Parathyroid adenoma (tissue), 2 donors: ENCODE results near the gene COL2A1.

Source experiments
- H2AFZ ChIP-seq: fragments of 300-600 bp; sonication (generic); one replicate; pipeline ENCODE4 v1.7.0; 2017; ENCODE audit warnings: antibody characterized with exemption, mild to moderate bottlenecking
- H3K27ac ChIP-seq: fragments of 300-600 bp; sonication (generic); one replicate; pipeline ENCODE4 v1.7.0; 2017
- H3K27me3 ChIP-seq: fragments of 300-600 bp; sonication (generic); one replicate; pipeline ENCODE4 v1.7.0; 2017; ENCODE audit warnings: low read length; ENCODE audit not compliant: control insufficient read depth, insufficient read depth
- H3K36me3 ChIP-seq: fragments of 300-600 bp; sonication (generic); one replicate; pipeline ENCODE4 v1.7.0; 2017; ENCODE audit warnings: low read length; ENCODE audit not compliant: control insufficient read depth, insufficient read depth
- H3K4me1 ChIP-seq: fragments of 300-600 bp; sonication (generic); one replicate; pipeline ENCODE4 v1.7.0; 2017; ENCODE audit warnings: control low read depth
- H3K4me2 ChIP-seq: fragments of 300-600 bp; sonication (generic); one replicate; pipeline ENCODE4 v1.7.0; 2017; ENCODE audit warnings: low read length
- H3K4me3 ChIP-seq: fragments of 300-600 bp; sonication (generic); one replicate; pipeline ENCODE4 v1.7.0; 2017; ENCODE audit warnings: low read depth, low read length
- H3K79me2 ChIP-seq: fragments of 300-600 bp; sonication (generic); one replicate; pipeline ENCODE4 v1.7.0; 2017; ENCODE audit warnings: control low read depth
- H3K9ac ChIP-seq: fragments of 300-600 bp; sonication (generic); one replicate; pipeline ENCODE4 v1.7.0; 2017; ENCODE audit warnings: mild to moderate bottlenecking
- H3K9me3 ChIP-seq: fragments of 300-600 bp; sonication (generic); one replicate; pipeline ENCODE4 v1.7.0; 2017; ENCODE audit warnings: low read length; ENCODE audit not compliant: control insufficient read depth
- TF ChIP-seq, protein P1 (sequence below): fragments of 300-600 bp; sonication (generic); IDR thresholded peaks from one replicate; pipeline ENCODE4 v1.7.0; 2017; ENCODE audit warnings: antibody characterized with exemption, mild to moderate bottlenecking
- donor health status: primary hyperparathyroidism.

Gene COL2A1

DNA sequence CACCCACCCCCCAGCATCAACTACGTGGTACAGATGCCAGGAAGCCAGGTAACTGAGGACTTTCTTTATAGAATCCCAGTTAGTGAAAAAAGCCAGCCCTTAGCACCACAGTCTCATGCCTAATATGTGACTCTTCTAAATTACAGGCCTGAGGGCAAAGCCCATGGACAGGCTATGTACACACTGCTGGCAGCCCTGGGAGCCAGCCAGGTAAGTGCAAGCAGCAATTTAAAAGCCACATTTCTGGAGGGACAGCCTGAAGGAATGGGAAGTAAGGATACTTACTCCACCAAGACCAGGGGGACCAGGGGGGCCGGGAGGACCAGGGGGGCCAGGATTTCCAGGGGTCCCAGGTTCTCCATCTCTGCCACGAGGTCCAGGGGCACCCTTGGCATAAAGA lies 7.0 kb downstream of the COL2A1 start:
- H3K27me3 ChIP-seq = no peaks in the 10 kb centered on the region
- TF ChIP-seq, protein P1, sequence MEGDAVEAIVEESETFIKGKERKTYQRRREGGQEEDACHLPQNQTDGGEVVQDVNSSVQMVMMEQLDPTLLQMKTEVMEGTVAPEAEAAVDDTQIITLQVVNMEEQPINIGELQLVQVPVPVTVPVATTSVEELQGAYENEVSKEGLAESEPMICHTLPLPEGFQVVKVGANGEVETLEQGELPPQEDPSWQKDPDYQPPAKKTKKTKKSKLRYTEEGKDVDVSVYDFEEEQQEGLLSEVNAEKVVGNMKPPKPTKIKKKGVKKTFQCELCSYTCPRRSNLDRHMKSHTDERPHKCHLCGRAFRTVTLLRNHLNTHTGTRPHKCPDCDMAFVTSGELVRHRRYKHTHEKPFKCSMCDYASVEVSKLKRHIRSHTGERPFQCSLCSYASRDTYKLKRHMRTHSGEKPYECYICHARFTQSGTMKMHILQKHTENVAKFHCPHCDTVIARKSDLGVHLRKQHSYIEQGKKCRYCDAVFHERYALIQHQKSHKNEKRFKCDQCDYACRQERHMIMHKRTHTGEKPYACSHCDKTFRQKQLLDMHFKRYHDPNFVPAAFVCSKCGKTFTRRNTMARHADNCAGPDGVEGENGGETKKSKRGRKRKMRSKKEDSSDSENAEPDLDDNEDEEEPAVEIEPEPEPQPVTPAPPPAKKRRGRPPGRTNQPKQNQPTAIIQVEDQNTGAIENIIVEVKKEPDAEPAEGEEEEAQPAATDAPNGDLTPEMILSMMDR = no peak
- no peaks in the 10 kb centered on the region for H3K36me3 ChIP-seq
- H3K79me2 ChIP-seq = no peaks in the 10 kb centered on the region
- H3K4me3 ChIP-seq = no peak overlapping the region
- no peak overlapping the region for H3K4me2 ChIP-seq
- no peak overlapping the region for H2AFZ ChIP-seq
- no peak overlapping the region for H3K27ac ChIP-seq
- peaks cover 9% of the 10 kb centered on the region for H3K4me1 ChIP-seq
- no peaks in the 10 kb centered on the region for H3K9me3 ChIP-seq
- H3K9ac ChIP-seq = no peak overlapping the region

DNA sequence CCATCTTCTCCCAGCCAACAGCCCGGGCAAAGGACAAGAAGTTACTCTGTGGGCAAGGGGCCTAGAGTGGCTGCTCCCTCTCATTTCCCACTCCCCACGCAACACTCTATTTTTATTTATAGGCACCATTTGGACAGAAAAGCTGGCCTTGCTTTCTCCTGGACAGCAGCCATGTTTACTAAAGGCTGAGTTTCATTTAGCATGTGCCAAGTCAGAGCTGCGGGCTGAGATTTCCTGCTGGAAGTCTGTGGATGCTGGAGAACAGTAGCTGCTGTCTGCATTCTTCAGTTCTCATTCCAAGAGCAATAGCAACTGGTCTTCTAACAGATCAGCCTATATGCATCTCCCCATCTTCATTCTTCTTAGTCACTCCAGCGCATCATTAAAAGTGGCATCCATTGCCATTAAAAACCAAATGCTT lies 8.3 kb downstream of the COL2A1 start:
- H3K4me1 ChIP-seq = peaks cover 7% of the 10 kb centered on the region
- H3K9me3 ChIP-seq = no peaks in the 10 kb centered on the region
- H3K4me2 ChIP-seq = no peak overlapping the region
- no peaks in the 10 kb centered on the region for H3K27me3 ChIP-seq
- no peak overlapping the region for H2AFZ ChIP-seq
- no peak overlapping the region for H3K4me3 ChIP-seq
- H3K36me3 ChIP-seq = no peaks in the 10 kb centered on the region
- no peak overlapping the region for H3K27ac ChIP-seq
- no peak overlapping the region for H3K9ac ChIP-seq
- no peaks in the 10 kb centered on the region for H3K79me2 ChIP-seq
- TF ChIP-seq, protein P1 = no peak

DNA sequence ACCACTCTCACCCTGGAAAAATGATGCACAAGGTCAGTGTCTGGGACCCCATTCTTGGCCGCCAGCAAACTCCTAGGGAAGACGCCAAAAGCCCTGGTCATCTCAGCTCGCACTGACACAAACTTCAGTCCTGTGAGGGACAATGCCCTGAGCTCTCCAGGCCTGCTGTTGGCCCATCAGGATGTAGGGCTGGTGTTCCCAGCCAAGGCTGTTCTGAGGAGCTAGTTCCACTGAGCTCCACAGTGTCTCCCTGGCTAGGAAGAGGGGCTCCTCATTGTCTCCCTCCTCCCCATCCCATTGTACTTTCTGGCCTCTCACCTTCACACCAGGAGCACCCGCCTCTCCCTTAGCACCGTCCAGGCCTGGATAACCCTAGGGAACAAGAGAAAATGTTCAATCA lies 10.8 kb downstream of the COL2A1 start:
- H3K27me3 ChIP-seq = no peaks in the 10 kb centered on the region
- no peak overlapping the region for H3K4me2 ChIP-seq
- TF ChIP-seq, protein P1 = no peak
- H3K4me1 ChIP-seq = peaks cover 10% of the 10 kb centered on the region
- no peak overlapping the region for H3K27ac ChIP-seq
- no peaks in the 10 kb centered on the region for H3K79me2 ChIP-seq
- no peak overlapping the region for H3K4me3 ChIP-seq
- H2AFZ ChIP-seq = no peak overlapping the region
- no peak overlapping the region for H3K9ac ChIP-seq
- H3K36me3 ChIP-seq = no peaks in the 10 kb centered on the region
- no peaks in the 10 kb centered on the region for H3K9me3 ChIP-seq

DNA sequence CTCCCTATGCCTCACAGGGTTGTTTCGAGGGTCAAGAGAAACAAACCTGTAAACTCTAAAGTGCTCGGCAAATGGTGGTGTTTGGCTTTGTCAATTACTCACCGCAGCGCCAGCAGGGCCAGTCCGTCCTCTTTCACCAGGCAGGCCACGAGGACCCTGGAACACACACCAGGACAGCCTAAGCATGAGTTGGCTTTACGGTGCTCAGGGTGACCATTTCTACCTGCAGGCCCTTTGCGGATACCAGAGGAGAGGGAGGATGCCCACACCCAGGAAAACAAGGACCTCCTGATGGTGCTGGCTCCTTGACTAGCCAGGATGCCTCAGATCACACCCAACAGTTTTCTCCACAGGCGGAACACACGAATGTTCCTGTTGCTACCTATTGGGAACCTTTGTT lies 11.5 kb downstream of the COL2A1 start:
- H3K27ac ChIP-seq = no peak overlapping the region
- H2AFZ ChIP-seq = no peak overlapping the region
- H3K9ac ChIP-seq = no peak overlapping the region
- TF ChIP-seq, protein P1 = no peak
- no peaks in the 10 kb centered on the region for H3K27me3 ChIP-seq
- H3K79me2 ChIP-seq = no peaks in the 10 kb centered on the region
- H3K9me3 ChIP-seq = no peaks in the 10 kb centered on the region
- no peak overlapping the region for H3K4me3 ChIP-seq
- peaks cover 14% of the 10 kb centered on the region for H3K4me1 ChIP-seq
- no peaks in the 10 kb centered on the region for H3K36me3 ChIP-seq
- H3K4me2 ChIP-seq = no peak overlapping the region

DNA sequence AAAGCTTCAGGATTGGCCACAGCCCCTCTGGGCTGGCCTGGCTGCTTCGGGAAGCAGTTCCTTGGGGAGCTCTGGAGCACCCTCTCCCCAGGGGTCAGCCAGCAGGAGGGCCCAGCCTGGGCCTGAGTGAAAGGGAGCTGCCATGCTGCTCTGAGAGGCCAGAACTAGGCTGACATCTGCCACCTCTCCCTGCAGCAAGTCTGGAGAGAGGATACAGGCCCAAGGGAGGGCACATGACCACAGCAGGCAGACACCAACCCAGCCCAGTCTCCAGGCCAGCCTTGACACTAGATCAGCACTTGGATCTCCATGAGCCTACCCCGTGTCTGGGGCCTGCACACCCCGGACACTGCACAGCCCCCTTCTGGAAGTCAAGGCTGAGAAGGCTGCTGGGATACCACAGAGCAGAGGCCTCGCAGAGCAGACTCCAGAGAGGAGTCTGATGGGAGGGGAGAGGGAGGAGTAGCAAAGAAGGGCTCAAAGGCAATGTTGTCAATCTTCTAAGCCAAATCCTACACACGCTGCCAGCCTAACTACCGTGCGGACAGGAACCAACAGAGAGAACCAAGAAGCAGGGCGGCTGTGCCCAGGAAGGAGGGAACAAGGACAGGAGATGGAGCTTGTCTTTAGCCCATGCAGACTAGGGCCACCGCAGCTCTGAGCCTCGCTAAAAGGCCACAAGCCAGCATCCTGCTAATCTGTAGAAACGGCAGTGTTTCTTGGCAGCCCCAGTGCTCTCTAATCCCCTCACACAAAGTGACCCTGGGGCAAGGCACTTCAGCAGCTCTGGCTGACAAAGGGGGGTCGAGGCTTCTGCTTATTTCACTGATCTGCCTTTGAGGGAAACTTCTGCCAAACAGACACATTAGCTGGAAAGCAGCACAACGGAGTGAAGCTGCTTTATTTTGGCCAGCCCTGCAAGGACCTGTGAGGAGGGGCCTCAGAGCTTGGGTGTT lies 12.9 kb downstream of the COL2A1 start:
- Histone ChIP-seq H3K4me1 (peaks cover 12% of the 10 kb centered on the region), H3K36me3 (no peaks in the 10 kb centered on the region), H3K9ac (no peak overlapping the region), H3K27ac (no peak overlapping the region), H2AFZ (no peak overlapping the region), H3K4me3 (no peak overlapping the region), H3K27me3 (no peaks in the 10 kb centered on the region), H3K4me2 (no peak overlapping the region), H3K9me3 (no peaks in the 10 kb centered on the region), H3K79me2 (no peaks in the 10 kb centered on the region)
- TF ChIP-seq, protein P1 = no peak
